ENCODE measurements around the gene TMC3. TPM values are rescaled to one million over a fixed set of nuclear protein-coding genes. Genes with fewer than 3 reads are reported as not detected.

The TMC3 gene
- total and polyA plus RNA-seq, 10 of the 15 experiments (the other 5 are each of a cell fraction or from before 2014, with no cell fraction given), result 0.03 to 0.04 (median 0.04) TPM; not detected in 7

DNA sequence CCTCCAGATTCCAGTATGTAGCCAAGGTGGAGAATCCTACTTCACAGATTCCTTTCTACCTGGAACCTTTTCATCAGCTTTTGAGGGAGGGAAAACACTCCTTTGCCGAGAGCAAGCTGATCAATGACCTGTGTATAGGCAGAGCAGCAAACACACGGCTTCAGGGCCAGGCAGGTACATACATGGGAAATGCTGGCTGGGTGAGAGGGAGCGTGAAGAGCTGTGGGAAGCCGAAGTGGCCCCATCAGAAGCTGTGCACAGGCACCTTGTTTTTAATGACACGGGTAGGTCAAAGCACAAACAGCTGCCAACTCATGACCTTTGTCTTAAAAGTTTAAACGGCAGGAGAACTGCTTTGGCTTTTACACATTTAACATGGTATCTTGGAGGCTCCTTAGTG, 75.4 kb downstream of the TMC3 start:
- H3K36me3 ChIP-seq (ENCODE audit: control insufficient read depth in 2 of 2, insufficient read depth in 2 of 2, low read length in 1 of 2), result peaks cover 2 to 13% of the 10 kb centered on the region in 2 experiments
- CTCF ChIA-PET, result interaction anchor here (1.0 to 4.4 kb wide), 8 partner anchors 9 to 38 kb away, joined by 3 to 45 read pairs (median 6); no protein-coding TSS in a partner anchor
- peak overlapping the region; percentile 100 for H3K4me2 ChIP-seq (ENCODE audit: control insufficient read depth, insufficient read depth)
- peaks cover 91% of the 10 kb centered on the region for H3K79me2 ChIP-seq (ENCODE audit: control insufficient read depth, insufficient read depth, low read length)
- no peaks in the 10 kb centered on the region for H3K9me3 ChIP-seq (replicated peaks; ENCODE audit: control insufficient read depth, insufficient read depth, low read length)
- no peaks in the 10 kb centered on the region for H3K27me3 ChIP-seq (replicated peaks in 1 of 2; ENCODE audit: control insufficient read depth in 2 of 2, insufficient read depth in 2 of 2, low read length in 1 of 2)
- in situ Hi-C loops (cut with MboI), result loop anchor here (10.0 to 25.0 kb wide), 5 partner anchors 304 to 1914 kb away; partner anchors contain the start of genes HDGFL3 and RPS17
- SMC1A ChIA-PET (ENCODE audit: uncharacterized antibody, unreplicated experiment), result interaction anchor here (0.7 to 9.6 kb wide), 11 partner anchors 9 to 37 kb away, joined by 3 to 109 read pairs (median 6); no protein-coding TSS in a partner anchor
- H3K4me1 ChIP-seq (ENCODE audit: control insufficient read depth, insufficient read depth, low read length), result peaks cover 60% of the 10 kb centered on the region
- RAD21 ChIA-PET (ENCODE audit: unreplicated experiment), result interaction anchor here (0.9 to 3.0 kb wide), 8 partner anchors 7 to 298 kb away, joined by 3 to 16 read pairs (median 8); partner anchors contain the start of genes STARD5 and TLNRD1
- peak overlapping the region; percentile 79 for H3K9ac ChIP-seq (ENCODE audit: control insufficient read depth, insufficient read depth, low read length)
- POLR2A ChIA-PET, result interaction anchor here (1.1 to 7.0 kb wide), 6 partner anchors 6 to 25 kb away, joined by 3 to 103 read pairs (median 5); partner anchors contain the start of gene STARD5
- intact Hi-C loops (cut with micrococcal nuclease; ENCODE audit: unreplicated experiment), result loop anchor here (10.0 kb wide), 1 partner anchor 746 kb away; the partner anchor contains the start of gene MEX3B
- TF ChIP-seq RB1 (IDR thresholded peaks at IDR 0.05; ENCODE audit: borderline replicate concordance) (no peak), POLR2A (IDR thresholded peaks at IDR 0.05; ENCODE audit: low read depth, low read length) (0 out of 2 replicates have a peak, but pooled peaks have one; percentile 32)
- TF ChIP-seq, protein P1, sequence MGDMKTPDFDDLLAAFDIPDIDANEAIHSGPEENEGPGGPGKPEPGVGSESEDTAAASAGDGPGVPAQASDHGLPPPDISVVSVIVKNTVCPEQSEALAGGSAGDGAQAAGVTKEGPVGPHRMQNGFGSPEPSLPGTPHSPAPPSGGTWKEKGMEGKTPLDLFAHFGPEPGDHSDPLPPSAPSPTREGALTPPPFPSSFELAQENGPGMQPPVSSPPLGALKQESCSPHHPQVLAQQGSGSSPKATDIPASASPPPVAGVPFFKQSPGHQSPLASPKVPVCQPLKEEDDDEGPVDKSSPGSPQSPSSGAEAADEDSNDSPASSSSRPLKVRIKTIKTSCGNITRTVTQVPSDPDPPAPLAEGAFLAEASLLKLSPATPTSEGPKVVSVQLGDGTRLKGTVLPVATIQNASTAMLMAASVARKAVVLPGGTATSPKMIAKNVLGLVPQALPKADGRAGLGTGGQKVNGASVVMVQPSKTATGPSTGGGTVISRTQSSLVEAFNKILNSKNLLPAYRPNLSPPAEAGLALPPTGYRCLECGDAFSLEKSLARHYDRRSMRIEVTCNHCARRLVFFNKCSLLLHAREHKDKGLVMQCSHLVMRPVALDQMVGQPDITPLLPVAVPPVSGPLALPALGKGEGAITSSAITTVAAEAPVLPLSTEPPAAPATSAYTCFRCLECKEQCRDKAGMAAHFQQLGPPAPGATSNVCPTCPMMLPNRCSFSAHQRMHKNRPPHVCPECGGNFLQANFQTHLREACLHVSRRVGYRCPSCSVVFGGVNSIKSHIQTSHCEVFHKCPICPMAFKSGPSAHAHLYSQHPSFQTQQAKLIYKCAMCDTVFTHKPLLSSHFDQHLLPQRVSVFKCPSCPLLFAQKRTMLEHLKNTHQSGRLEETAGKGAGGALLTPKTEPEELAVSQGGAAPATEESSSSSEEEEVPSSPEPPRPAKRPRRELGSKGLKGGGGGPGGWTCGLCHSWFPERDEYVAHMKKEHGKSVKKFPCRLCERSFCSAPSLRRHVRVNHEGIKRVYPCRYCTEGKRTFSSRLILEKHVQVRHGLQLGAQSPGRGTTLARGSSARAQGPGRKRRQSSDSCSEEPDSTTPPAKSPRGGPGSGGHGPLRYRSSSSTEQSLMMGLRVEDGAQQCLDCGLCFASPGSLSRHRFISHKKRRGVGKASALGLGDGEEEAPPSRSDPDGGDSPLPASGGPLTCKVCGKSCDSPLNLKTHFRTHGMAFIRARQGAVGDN (IDR thresholded peaks at IDR 0.05), result 0 out of 2 replicates have a peak, but pooled peaks have one; percentile 18
- DNase-seq (ENCODE audit: low read depth, low spot score), result no peak
- ATAC-seq, result no peak
- no TSS peak for BruUV-seq (replicated peaks)
- WGBS (ENCODE audit: insufficient coverage, insufficient replicate concordance, low lambda C conversion rate, missing lambda C conversion rate), result 63% methylated on average over 6 of the region's 6 CpGs
- H3K4me3 ChIP-seq, result peak overlapping the region; percentile 75
- H3K27ac ChIP-seq (ENCODE audit: control insufficient read depth, insufficient read depth), result peak overlapping the region; percentile 99
- H4K20me1 ChIP-seq (ENCODE audit: control insufficient read depth, insufficient read depth), result no peaks in the 10 kb centered on the region
- no peak overlapping the region for H2AFZ ChIP-seq (ENCODE audit: control insufficient read depth, low read depth, low read length)
- FAIRE-seq, result no peak
